Measurements from ENCODE around the gene DTNBP1. TPM values are rescaled to one million over a fixed set of nuclear protein-coding genes. Genes with fewer than 3 reads are reported as not detected.

The DTNBP1 gene
- total and polyA plus RNA-seq, 2 of the 8 experiments (the other 6 are each of a cell fraction or from before 2014, with no cell fraction given), result 13.5 to 22.1 TPM

DNA sequence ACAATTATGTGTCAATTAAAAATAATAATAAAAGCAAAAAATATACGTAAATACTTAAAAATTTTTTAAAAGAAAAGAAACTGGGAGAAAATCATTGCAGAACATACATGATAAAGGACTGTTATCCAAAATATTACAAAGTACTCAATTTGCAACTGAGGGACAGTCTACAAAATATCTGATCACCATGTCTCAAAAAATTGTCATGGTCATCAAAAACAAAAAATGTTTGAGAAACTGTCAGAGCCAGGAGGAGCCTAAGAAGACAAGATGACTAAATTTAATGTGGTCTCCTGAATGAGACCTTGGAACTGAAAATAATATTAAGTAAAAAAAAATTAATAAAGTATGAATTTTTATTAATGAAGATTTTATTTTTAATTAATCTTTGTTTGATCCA, 43.5 kb downstream of the DTNBP1 start:
- no peak overlapping the region for H2AFZ ChIP-seq (ENCODE audit: low read length)
- FAIRE-seq (no peak), DNase-seq (ENCODE audit: low read depth in 1 of 2, low spot score in 2 of 2) (no peak)
- CTCF ChIA-PET (ENCODE audit: partially characterized antibody), result interaction anchor here (5.0 to 6.1 kb wide), 2 partner anchors 10 to 100 kb away, joined by 24 to 36 read pairs; no protein-coding TSS in a partner anchor
- H2BK12ac ChIP-seq (ENCODE audit: low read depth, low read length), result no peak overlapping the region
- peaks cover 3 to 12% (median 7%) of the 10 kb centered on the region in 4 experiments; a peak in 6 of 7 replicates for H3K4me1 ChIP-seq (replicated peaks in 1 of 4; ENCODE audit: control insufficient read depth in 3 of 4, insufficient read depth in 4 of 4, low read length in 3 of 4)
- H3K79me2 ChIP-seq (ENCODE audit: control insufficient read depth in 1 of 2, insufficient read depth in 2 of 2, low read length in 2 of 2), result 0 out of 4 replicates have a peak, but pooled peaks cover 0 to 9% of the 10 kb centered on the region in 2 experiments
- no peak overlapping the region for H4K5ac ChIP-seq (ENCODE audit: insufficient read length, low read depth, low read length)
- H3K4me2 ChIP-seq (ENCODE audit: insufficient read depth in 1 of 2, low read depth in 2 of 2, low read length in 2 of 2), result no peak overlapping the region
- H2BK15ac ChIP-seq (ENCODE audit: low read length), result no peak overlapping the region
- no peaks in the 10 kb centered on the region for H3K23me2 ChIP-seq (ENCODE audit: low read depth, low read length)
- H3K18ac ChIP-seq (ENCODE audit: extremely low read depth, low read length), result no peak overlapping the region
- H4K8ac ChIP-seq (ENCODE audit: extremely low read depth, insufficient read depth, low read length), result no peak overlapping the region
- no peaks in the 10 kb centered on the region for H3K36me3 ChIP-seq (ENCODE audit: control insufficient read depth in 2 of 4, insufficient read depth in 4 of 4, low read length in 3 of 4)
- 86% methylated on average over 1 of the region's 1 CpG; no CpG with 5 or more reads in 1 of the 2 experiments for WGBS, 2 experiments (ENCODE audit: extremely low coverage in 1 of 2, insufficient coverage in 1 of 2, insufficient read length in 1 of 2, insufficient replicate concordance in 2 of 2, low coverage in 1 of 2, low lambda C conversion rate in 2 of 2, missing lambda C conversion rate in 1 of 2)
- no peak overlapping the region for H2BK5ac ChIP-seq (ENCODE audit: low read depth, low read length)
- H3K4me3 ChIP-seq (ENCODE audit: extremely low read depth in 1 of 4, insufficient read depth in 2 of 4, low read depth in 3 of 4, low read length in 4 of 4), result no peak overlapping the region
- POLR2A ChIA-PET (ENCODE audit: partially characterized antibody), result no interaction called here
- H2BK20ac ChIP-seq (ENCODE audit: low read length), result no peak overlapping the region
- no peaks in the 10 kb centered on the region for H3K27me3 ChIP-seq (replicated peaks in 1 of 4; ENCODE audit: control insufficient read depth in 3 of 4, extremely low read depth in 1 of 4, insufficient read depth in 3 of 4, low read length in 3 of 4)
- H4K91ac ChIP-seq (replicated peaks; ENCODE audit: insufficient read length, low read length), result no peak overlapping the region
- H2BK120ac ChIP-seq (replicated peaks; ENCODE audit: low read depth, low read length), result no peak overlapping the region
- no peak overlapping the region for H3K9ac ChIP-seq (replicated peaks in 1 of 4; ENCODE audit: extremely low read depth in 1 of 4, low read depth in 3 of 4, low read length in 3 of 4)
- H3K27ac ChIP-seq (ENCODE audit: low read depth, low read length), result no peak overlapping the region
- no peak overlapping the region for H3K14ac ChIP-seq (ENCODE audit: insufficient read length)
- H2AK5ac ChIP-seq (ENCODE audit: low read depth, low read length), result no peak overlapping the region
- H3K9me3 ChIP-seq (ENCODE audit: insufficient read depth in 2 of 2, low read depth in 1 of 2, low read length in 1 of 2), result no peaks in the 10 kb centered on the region
- no peak overlapping the region for H3K23ac ChIP-seq (ENCODE audit: insufficient read length)
- no peak overlapping the region for H3K56ac ChIP-seq (replicated peaks; ENCODE audit: insufficient read length, low read depth, low read length)
- H3K4ac ChIP-seq (replicated peaks; ENCODE audit: insufficient read length, low read depth, low read length), result no peak overlapping the region
- H3K79me1 ChIP-seq (ENCODE audit: low read depth, low read length), result no peaks in the 10 kb centered on the region
- H4K20me1 ChIP-seq (replicated peaks in 1 of 2; ENCODE audit: control insufficient read depth in 1 of 2, insufficient read depth in 2 of 2, low read length in 2 of 2), result peaks cover 2 to 4% of the 10 kb centered on the region in 2 experiments
- no peak for TF ChIP-seq RNF2 (IDR thresholded peaks at IDR 0.05; ENCODE audit: borderline replicate concordance, low read depth, low read length, missing control alignments, poor library complexity, severe bottlenecking)
- no peak for TF ChIP-seq SP2 (IDR thresholded peaks at IDR 0.05; ENCODE audit: low read length)
- no peak for TF ChIP-seq CHD1 (IDR thresholded peaks at IDR 0.05; ENCODE audit: low read depth, low read length)
- TF ChIP-seq BRCA1 (IDR thresholded peaks at IDR 0.05; ENCODE audit: low read depth, low read length), result no peak
- no peak for TF ChIP-seq HDAC2 (IDR thresholded peaks at IDR 0.05; ENCODE audit: borderline replicate concordance in 1 of 2, low read depth in 2 of 2, low read length in 2 of 2)
- no peak for TF ChIP-seq KDM5A (IDR thresholded peaks at IDR 0.05; ENCODE audit: low read length)
- no peak for TF ChIP-seq SIRT6 (IDR thresholded peaks at IDR 0.05; ENCODE audit: low read length)
- no peak for TF ChIP-seq PHF8 (conservative IDR thresholded peaks at IDR 0.05; ENCODE audit: low read depth, low read length)
- TF ChIP-seq RBBP5 (IDR thresholded peaks at IDR 0.05; ENCODE audit: borderline replicate concordance, low read depth, low read length), result no peak
